IPS-11a (cell line): ENCODE results near the gene CHTF18.
A peak's percentile ranks its signal among the peaks of the same experiment; 100 is the strongest.
"Not testable (repeated sequence)": the region's sequence is repeated elsewhere in the genome, so short reads cannot be mapped to it uniquely, and the experiment has no call there.

Experiments used
- H3K4me3 ChIP-seq: one replicate; pipeline ENCODE4 v1.5.1; 2013; ENCODE audit warnings: low read depth, low read length, control low read depth

CHTF18 gene

GRCh38 chr16:802914-803753, 14.7 kb downstream of the CHTF18 start:
- H3K4me3 ChIP-seq: no peak overlapping the region

DNA sequence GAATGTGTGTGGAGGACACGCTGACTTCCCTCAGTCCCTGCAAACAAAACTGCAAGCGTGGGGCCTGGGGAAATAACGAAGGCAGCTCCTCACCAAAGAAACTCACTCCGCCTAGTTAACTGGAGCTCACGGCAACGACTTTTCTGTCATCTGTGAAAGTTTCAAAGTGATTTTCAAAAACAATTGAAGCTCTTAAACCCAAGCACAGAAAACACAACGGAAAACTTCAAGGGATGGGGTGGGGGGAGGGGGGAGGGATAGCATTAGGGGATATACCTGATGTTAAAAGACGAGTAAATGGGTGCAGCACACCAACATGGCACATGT, 15.3 kb downstream of the CHTF18 start:
- no peak overlapping the region for H3K4me3 ChIP-seq

- H3K4me3 ChIP-seq: no peak overlapping the region
Measured at GRCh38 chr16:804193-805048, 16.0 kb downstream of the CHTF18 start.

GRCh38 chr16:805474-805873, 17.1 kb downstream of the CHTF18 start:
- no peak overlapping the region for H3K4me3 ChIP-seq

GRCh38 chr16:807347-808084, 19.1 kb downstream of the CHTF18 start:
- peak overlapping the region; percentile 51 for H3K4me3 ChIP-seq

- H3K4me3 ChIP-seq: peak overlapping the region; percentile 51
Measured at GRCh38 chr16:808085-808386, 19.6 kb downstream of the CHTF18 start.

- H3K4me3 ChIP-seq: no peak overlapping the region
Measured at GRCh38 chr16:813204-813915, 24.9 kb downstream of the CHTF18 start.

- H3K4me3 ChIP-seq: no peak overlapping the region
Measured at GRCh38 chr16:813916-814412, 25.5 kb downstream of the CHTF18 start.

DNA sequence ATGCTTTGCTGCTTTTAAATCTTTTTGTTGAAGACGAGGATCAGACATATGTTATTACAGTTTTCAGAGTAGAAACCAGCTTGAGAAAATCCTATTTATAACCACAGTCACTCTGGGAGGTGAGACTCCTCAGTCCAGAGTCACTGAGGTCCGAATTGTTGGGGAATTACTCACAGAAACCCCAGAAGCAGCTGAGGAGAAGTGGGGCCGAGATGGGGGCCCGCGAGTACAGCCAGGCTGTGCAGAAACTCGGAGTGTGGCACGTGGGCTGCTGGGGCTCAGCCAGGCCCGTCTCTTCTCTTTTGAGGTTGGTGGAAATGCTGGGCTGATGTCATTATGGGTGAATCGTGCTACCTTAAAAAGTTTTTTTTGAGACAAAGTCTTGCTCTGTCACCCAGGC, 26.6 kb downstream of the CHTF18 start:
- no peak overlapping the region for H3K4me3 ChIP-seq

- H3K4me3 ChIP-seq: no peak overlapping the region
Measured at GRCh38 chr16:815861-816260, 27.4 kb downstream of the CHTF18 start.

- no peak overlapping the region for H3K4me3 ChIP-seq
Measured at GRCh38 chr16:817001-817906, 28.8 kb downstream of the CHTF18 start.

- no peak overlapping the region for H3K4me3 ChIP-seq
Measured at GRCh38 chr16:818132-818531, 29.7 kb downstream of the CHTF18 start.

DNA sequence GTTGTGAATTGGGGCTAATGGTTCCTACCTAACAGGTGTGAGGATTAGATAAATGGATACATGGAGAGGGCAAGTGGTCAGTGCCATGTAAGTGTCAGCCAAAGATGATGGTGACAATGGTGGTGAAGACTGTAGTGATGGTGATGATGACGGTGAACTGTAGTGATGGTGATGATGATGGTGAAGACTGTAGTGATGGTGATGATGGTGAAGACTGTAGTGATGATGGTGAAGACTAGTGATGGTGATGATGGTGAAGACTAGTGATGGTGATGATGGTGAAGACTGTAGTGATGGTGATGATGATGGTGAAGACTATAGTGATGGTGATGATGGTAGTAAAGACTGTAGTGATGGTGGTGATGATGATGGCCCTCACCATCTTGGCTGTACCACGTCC, 30.2 kb downstream of the CHTF18 start:
- H3K4me3 ChIP-seq: no peak overlapping the region

- H3K4me3 ChIP-seq: no peak overlapping the region
Measured at GRCh38 chr16:819336-820043, 31.1 kb downstream of the CHTF18 start.

DNA sequence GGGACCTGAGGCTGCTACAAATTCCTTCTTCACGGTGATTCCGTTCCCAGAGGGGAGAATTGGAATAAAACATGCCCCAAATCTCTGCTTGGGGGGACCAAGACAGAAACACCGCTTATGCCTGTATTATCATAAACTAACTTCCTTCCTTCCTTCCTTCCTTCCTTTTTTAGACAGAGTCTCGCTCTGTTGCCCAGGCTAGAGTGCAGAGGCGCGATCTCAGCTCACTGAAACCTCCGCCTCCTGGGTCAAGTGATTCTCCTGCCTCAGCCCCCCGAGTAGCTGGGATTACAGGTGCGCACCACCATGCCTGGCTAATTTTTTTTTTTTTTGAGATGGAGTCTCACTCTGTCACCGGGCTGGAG, 31.6 kb downstream of the CHTF18 start:
- not testable (repeated sequence) for H3K4me3 ChIP-seq

- H3K4me3 ChIP-seq: no peak overlapping the region
Measured at GRCh38 chr16:820748-821147, 32.3 kb downstream of the CHTF18 start.

- H3K4me3 ChIP-seq: no peak overlapping the region
Measured at GRCh38 chr16:821751-822150, 33.3 kb downstream of the CHTF18 start.

DNA sequence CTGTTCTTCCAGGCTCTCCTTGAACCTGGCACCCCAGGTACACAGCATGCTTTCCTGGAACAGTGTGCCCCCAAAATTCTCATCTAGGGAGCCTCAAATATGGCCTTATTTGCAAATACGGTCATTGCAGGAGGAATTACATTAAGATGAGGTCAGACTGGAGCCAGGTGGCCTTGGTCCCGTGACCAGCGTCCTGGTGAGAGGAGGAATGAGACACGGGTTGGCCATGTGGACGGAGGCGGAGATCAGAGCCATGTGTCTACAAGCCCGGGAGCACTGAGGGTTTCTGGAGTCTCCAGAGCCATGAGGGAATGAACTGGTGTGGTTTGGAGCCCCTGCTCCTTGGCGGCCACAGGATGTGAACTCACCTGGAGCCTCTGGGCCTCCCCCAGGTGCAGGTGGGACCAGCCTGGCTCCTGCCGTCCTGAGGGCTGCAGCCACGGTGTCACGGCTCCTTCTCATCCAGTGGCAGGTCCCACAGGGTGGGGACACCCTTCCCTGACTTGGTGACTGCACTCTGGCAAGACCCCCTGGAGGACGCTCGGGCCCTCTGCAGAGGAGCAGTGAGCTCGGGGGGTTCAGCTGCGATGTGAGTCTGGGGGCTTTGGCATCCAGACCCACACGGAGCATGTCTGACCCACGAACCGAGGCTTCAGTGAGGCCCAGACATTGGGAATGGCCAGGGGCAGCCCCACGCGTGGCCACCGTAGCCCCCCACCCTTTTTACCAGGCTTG, 33.9 kb downstream of the CHTF18 start:
- no peak overlapping the region for H3K4me3 ChIP-seq

DNA sequence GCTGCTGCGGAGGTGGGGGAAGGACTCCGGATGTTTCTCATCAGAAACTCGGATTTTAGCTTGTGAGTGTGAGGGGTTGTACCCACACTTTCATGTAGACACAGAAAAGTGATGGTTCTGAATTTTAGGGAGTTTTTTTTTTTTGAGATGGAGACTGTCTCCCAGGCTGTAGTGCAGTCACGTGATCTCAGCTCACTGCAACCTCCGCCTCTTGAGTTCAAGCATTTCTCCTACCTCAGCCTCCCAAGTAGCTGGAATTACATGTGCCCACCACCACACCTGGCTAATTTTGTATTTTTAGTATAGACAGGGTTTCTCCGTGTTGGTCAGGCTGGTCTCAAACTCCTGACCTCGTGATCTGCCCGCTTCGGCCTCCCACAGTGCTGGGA, 34.5 kb downstream of the CHTF18 start:
- no peak overlapping the region for H3K4me3 ChIP-seq
